ENCODE results near the gene HIRA. TPM values are rescaled to one million over a fixed set of nuclear protein-coding genes. Genes with fewer than 3 reads are reported as not detected.

The HIRA gene
- total and polyA plus RNA-seq, 10 donors = 8.9 to 31.7 (median 24.6) TPM

- H3K27me3 ChIP-seq (replicated peaks in 1 of 7) = no peaks in the 10 kb centered on the region
- 0% methylated on average over 18 to 42 of the region's 42 CpGs for WGBS, 5 donors
- peak within 1 kb of the TSS; percentile 87 to 99 (median 97) for H3K4me3 ChIP-seq
- no peaks in the 10 kb centered on the region for H3K9me3 ChIP-seq
- peak; percentile 95 for DNase-seq
- TF ChIP-seq POLR2AphosphoS5 (IDR thresholded peaks at IDR 0.05) (peak; percentile 82 to 92 (median 86)), POLR2A (IDR thresholded peaks at IDR 0.05) (no peak)
- TF ChIP-seq, protein P1, sequence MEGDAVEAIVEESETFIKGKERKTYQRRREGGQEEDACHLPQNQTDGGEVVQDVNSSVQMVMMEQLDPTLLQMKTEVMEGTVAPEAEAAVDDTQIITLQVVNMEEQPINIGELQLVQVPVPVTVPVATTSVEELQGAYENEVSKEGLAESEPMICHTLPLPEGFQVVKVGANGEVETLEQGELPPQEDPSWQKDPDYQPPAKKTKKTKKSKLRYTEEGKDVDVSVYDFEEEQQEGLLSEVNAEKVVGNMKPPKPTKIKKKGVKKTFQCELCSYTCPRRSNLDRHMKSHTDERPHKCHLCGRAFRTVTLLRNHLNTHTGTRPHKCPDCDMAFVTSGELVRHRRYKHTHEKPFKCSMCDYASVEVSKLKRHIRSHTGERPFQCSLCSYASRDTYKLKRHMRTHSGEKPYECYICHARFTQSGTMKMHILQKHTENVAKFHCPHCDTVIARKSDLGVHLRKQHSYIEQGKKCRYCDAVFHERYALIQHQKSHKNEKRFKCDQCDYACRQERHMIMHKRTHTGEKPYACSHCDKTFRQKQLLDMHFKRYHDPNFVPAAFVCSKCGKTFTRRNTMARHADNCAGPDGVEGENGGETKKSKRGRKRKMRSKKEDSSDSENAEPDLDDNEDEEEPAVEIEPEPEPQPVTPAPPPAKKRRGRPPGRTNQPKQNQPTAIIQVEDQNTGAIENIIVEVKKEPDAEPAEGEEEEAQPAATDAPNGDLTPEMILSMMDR (IDR thresholded peaks at IDR 0.05 in 8 of 11, conservative IDR thresholded peaks at IDR 0.05 in 3 of 11) = no peak
- H3K27ac ChIP-seq = peak within 1 kb of the TSS; percentile 97 to 99 (median 99)
- H3K36me3 ChIP-seq = peaks cover 0 to 32% (median 13%) of the 10 kb centered on the region in 6 donors
- peaks cover 14 to 58% (median 42%) of the 10 kb centered on the region in 6 donors for H3K4me1 ChIP-seq
- intact Hi-C loops (cut with DNase I; ENCODE audit: low total_unique reads) = loop anchor here (10.0 kb wide), 1 partner anchor 334 kb away; the partner anchor contains the start of gene ESS2
Observed at GRCh38 chr22:19478901-19479354, 47.4 kb upstream of the HIRA start, which contains the start of gene UFD1. Gene UFD1, minus strand, starts transcription at chr22:19479193. Its CDS starts 108 bp downstream, at chr22:19479085.

DNA sequence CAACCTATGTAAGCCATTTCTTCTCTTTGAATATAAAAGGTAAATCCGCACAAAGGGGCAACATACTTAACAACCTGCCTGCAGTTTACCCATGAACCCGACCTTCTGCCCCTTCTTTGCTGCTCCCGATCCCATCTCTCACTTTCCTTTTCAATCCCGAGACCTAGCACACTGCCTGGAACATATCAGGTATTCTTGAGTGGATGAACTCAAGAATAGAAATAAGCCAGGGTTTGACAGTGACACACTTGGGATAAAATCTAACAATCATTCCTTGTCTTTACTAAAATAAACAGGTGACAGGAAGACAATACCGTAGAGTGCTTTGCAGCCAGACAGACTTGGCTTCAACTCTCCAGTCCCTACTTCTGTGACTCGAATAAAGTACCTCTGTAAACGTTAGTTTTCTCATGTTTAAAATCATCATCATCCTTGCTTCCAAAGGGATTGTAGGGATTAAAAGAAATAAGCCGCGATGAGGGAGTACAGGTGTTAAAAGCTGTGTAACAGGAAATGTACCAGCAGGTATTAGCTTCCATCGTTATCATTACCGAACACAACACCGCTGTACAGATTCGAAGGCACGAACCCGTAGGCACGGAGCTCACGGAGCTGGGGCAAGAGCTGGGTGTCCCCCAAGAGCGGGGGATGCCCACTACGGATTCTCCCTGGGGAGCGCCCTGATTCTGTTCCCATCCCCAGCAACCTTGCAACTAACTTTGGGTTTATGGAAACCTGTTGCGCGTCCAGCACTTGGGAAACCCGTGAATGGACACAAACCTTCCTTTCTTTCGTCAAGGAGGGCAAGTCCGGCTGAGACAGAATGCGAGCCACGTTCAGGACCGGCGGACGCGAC is 46.7 kb upstream of the HIRA start:
- WGBS, 5 donors = 2 to 4% (median 2%) methylated on average over 30 to 31 of the region's 31 CpGs
- H3K4me3 ChIP-seq = peak overlapping the region; percentile 87 to 99 (median 97)
- H3K27ac ChIP-seq = peak overlapping the region; percentile 97 to 99 (median 99)
- no peak for TF ChIP-seq POLR2A (IDR thresholded peaks at IDR 0.05)
- DNase-seq = no peak
- peaks cover 14 to 58% (median 42%) of the 10 kb centered on the region in 6 donors for H3K4me1 ChIP-seq
- no peaks in the 10 kb centered on the region for H3K9me3 ChIP-seq
- H3K27me3 ChIP-seq (replicated peaks in 1 of 7) = no peaks in the 10 kb centered on the region
- intact Hi-C loops (cut with DNase I; ENCODE audit: low total_unique reads) = loop anchor here (10.0 kb wide), 1 partner anchor 333 kb away; the partner anchor contains the start of gene ESS2
- H3K36me3 ChIP-seq = peaks cover 0 to 32% (median 19%) of the 10 kb centered on the region in 6 donors

GRCh38 chr22:19477321-19478044 is 46.0 kb upstream of the HIRA start:
- Histone ChIP-seq H3K4me3 (peak overlapping the region; percentile 87 to 99 (median 97)), H3K27me3 (replicated peaks in 1 of 7) (no peaks in the 10 kb centered on the region), H3K4me1 (peaks cover 14 to 58% (median 42%) of the 10 kb centered on the region in 6 donors), H3K27ac (peak overlapping the region in 6 of 8 donors; percentile 2 to 99 (median 98)), H3K9me3 (no peaks in the 10 kb centered on the region), H3K36me3 (peaks cover 0 to 38% (median 27%) of the 10 kb centered on the region in 6 donors)
- WGBS, 5 donors = 14 to 24% (median 21%) methylated on average over 5 of the region's 5 CpGs
- TF ChIP-seq, protein P1 (IDR thresholded peaks at IDR 0.05 in 8 of 11, conservative IDR thresholded peaks at IDR 0.05 in 3 of 11) = peak in 3 of 11 experiments; percentile 13 to 40 (median 31)
- no peak for TF ChIP-seq POLR2A (IDR thresholded peaks at IDR 0.05)
- DNase-seq = no peak
- intact Hi-C loops (cut with DNase I; ENCODE audit: low total_unique reads) = loop anchor here (10.0 kb wide), 1 partner anchor 333 kb away; the partner anchor contains the start of gene ESS2

DNA sequence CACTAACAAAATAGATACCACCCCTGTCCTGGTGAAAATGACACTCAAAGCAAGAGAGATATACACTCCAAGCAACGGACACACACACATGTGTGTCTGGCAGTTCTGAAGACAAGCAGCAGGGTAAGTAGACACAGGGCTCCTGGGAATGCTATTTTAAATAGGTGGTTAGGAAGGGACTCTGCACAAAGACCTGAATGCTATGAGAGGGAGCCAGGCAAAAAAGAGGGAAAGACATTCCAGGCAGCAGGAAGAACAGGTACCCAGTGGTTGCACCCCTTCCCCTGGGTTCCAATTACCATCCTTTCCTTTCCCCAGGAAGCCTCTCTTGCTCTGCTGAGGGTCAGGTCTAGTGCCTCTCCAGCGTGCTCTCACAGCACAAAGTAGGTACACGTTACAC is 44.5 kb upstream of the HIRA start:
- H3K9me3 ChIP-seq = no peaks in the 10 kb centered on the region
- H3K4me3 ChIP-seq = no peak overlapping the region
- H3K27me3 ChIP-seq (replicated peaks in 1 of 7) = no peaks in the 10 kb centered on the region
- no peak for TF ChIP-seq POLR2AphosphoS5 (IDR thresholded peaks at IDR 0.05)
- TF ChIP-seq, protein P1 (IDR thresholded peaks at IDR 0.05 in 8 of 11, conservative IDR thresholded peaks at IDR 0.05 in 3 of 11) = no peak
- TF ChIP-seq POLR2A (IDR thresholded peaks at IDR 0.05) = no peak
- WGBS, 5 donors = 82 to 88% (median 85%) methylated on average over 3 of the region's 3 CpGs
- intact Hi-C loops (cut with DNase I; ENCODE audit: low total_unique reads) = loop anchor here (10.0 kb wide), 1 partner anchor 331 kb away; the partner anchor contains the start of gene ESS2
- peaks cover 0 to 53% (median 41%) of the 10 kb centered on the region in 6 donors for H3K36me3 ChIP-seq
- DNase-seq = no peak
- peaks cover 14 to 57% (median 42%) of the 10 kb centered on the region in 6 donors for H3K4me1 ChIP-seq
- H3K27ac ChIP-seq = no peak overlapping the region
